ENCODE measurements around the gene MT1B. TPM values are rescaled to one million over a fixed set of nuclear protein-coding genes. Genes with fewer than 3 reads are reported as not detected.

Gene MT1B
- total RNA-seq, 1 experiment from 2014 or later: not detected

GRCh38 chr16:56616608-56617211, 35.0 kb upstream of the MT1B start:
- no peak overlapping the region for H3K56ac ChIP-seq (ENCODE audit: insufficient read length, low read depth, low read length)
- H4K20me1 ChIP-seq (ENCODE audit: control insufficient read depth, insufficient read depth, insufficient read length): no peaks in the 10 kb centered on the region
- no peaks in the 10 kb centered on the region for H3K9me3 ChIP-seq (ENCODE audit: control insufficient read depth, low read depth, low read length)
- H3K23me2 ChIP-seq (ENCODE audit: insufficient read length, low read depth, low read length, poor library complexity, severe bottlenecking): peaks cover 8% of the 10 kb centered on the region
- WGBS (ENCODE audit: extremely low coverage, insufficient read length, low lambda C conversion rate): no CpG with 5 or more reads among the region's 23 CpGs
- no peak overlapping the region for H4K5ac ChIP-seq (ENCODE audit: insufficient read length, low read depth, low read length)
- H3K27ac ChIP-seq (ENCODE audit: insufficient read length, low read depth, low read length): no peak overlapping the region
- no peak overlapping the region for H3K9ac ChIP-seq (ENCODE audit: extremely low read depth, insufficient read length, low read length)
- H2AK5ac ChIP-seq (ENCODE audit: insufficient read length, low read length): no peak overlapping the region
- Mint-ChIP-seq H3K36me3 (ENCODE audit: insufficient read depth in 1 of 3, low read depth in 3 of 3) (peaks cover 0 to 2% (median 0%) of the 10 kb centered on the region in 3 experiments; a peak in 2 of 7 replicates), H3K4me1 (peaks cover 33 to 48% of the 10 kb centered on the region in 2 experiments), H3K27ac (peak overlapping the region in 1 of 3 experiments; percentile 76; a peak in 1 of 7 replicates), H3K9me3 (peaks cover 0 to 5% of the 10 kb centered on the region in 2 experiments; a peak in 1 of 5 replicates), H3K4me3 (peak overlapping the region; percentile 72 to 89), H3K27me3 (ENCODE audit: low read depth) (peaks cover 78% of the 10 kb centered on the region)
- H3K23ac ChIP-seq (ENCODE audit: insufficient read length, low read depth, low read length): no peak overlapping the region
- DNase-seq: no peak
- no peak overlapping the region for H3K4ac ChIP-seq (ENCODE audit: low read depth, low read length)
- H4K91ac ChIP-seq (ENCODE audit: insufficient read length, low read depth, low read length): no peak overlapping the region
- no peak overlapping the region for H4K8ac ChIP-seq (replicated peaks; ENCODE audit: insufficient read length, low read depth, low read length)
- no peak overlapping the region for H2BK15ac ChIP-seq (ENCODE audit: low read depth, low read length)
- no peak overlapping the region for H2BK120ac ChIP-seq (ENCODE audit: low read depth, low read length, poor library complexity, severe bottlenecking)
- no peak overlapping the region for H2AFZ ChIP-seq (ENCODE audit: low read length)
- peak overlapping the region; percentile 60 for H3K4me2 ChIP-seq (ENCODE audit: insufficient read depth, insufficient read length, low read length)
- H3K4me1 ChIP-seq (ENCODE audit: insufficient read depth, low read length): no peaks in the 10 kb centered on the region; the same call in 1 of the 2 replicates
- H2BK5ac ChIP-seq (ENCODE audit: insufficient read length, low read length): no peak overlapping the region
- TF ChIP-seq CTCF (conservative IDR thresholded peaks at IDR 0.05): no peak
- no peak overlapping the region for H3K18ac ChIP-seq (ENCODE audit: insufficient read length, low read depth, low read length)
- no peak overlapping the region for H2BK20ac ChIP-seq (ENCODE audit: low read depth, low read length, poor library complexity, severe bottlenecking)
- no peak overlapping the region for H3K14ac ChIP-seq (ENCODE audit: insufficient read depth, low read length)
- H3K79me1 ChIP-seq (ENCODE audit: insufficient read depth, low read depth, low read length, poor library complexity, severe bottlenecking): no peaks in the 10 kb centered on the region
- no peak overlapping the region for H2BK12ac ChIP-seq (ENCODE audit: insufficient read length, low read depth, low read length)
- H3K27me3 ChIP-seq (ENCODE audit: insufficient read depth, low read length): peaks cover 44% of the 10 kb centered on the region; the same call in 1 of the 2 replicates
- H3K79me2 ChIP-seq (ENCODE audit: insufficient read depth, low read length): no peaks in the 10 kb centered on the region
- H3T11ph ChIP-seq (ENCODE audit: low read length): no peak overlapping the region

All from H9 (cell line).